Neural cell (in vitro differentiated cells): ENCODE results near the gene IQCB1. TPM values are rescaled to one million over a fixed set of nuclear protein-coding genes. Genes with fewer than 3 reads are reported as not detected.

ENCODE experiments used
- H2AFZ ChIP-seq: fragments of 200-600, 300-800 bp; sonication (generic), shearing (Covaris generic); 2 replicates; pipeline ENCODE4 v1.6.0; 2014; ENCODE audit warnings: low read depth, mild to moderate bottlenecking, antibody characterized with exemption, low read length, moderate library complexity
- H3F3A ChIP-seq: fragments of 200-600 bp; shearing (Covaris generic); 2 replicates; pipeline ENCODE4 v1.6.1; 2016; ENCODE audit warnings: mild to moderate bottlenecking, moderate library complexity, mixed read lengths, antibody characterized with exemption, low read length; ENCODE audit not compliant: insufficient read depth, poor library complexity, severe bottlenecking
- H3K27ac ChIP-seq: fragments of 200-600, 300-800 bp; sonication (generic), shearing (Covaris generic); 2 replicates; pipeline ENCODE4 v1.5.1; 2014; ENCODE audit warnings: mild to moderate bottlenecking, low read length, moderate library complexity
- H3K27me3 ChIP-seq: fragments of 300-800, 200-600 bp; sonication (generic), shearing (Covaris generic); 2 replicates; pipeline ENCODE4 v1.6.0; 2014; ENCODE audit warnings: mild to moderate bottlenecking, low read depth, low read length, moderate library complexity; ENCODE audit not compliant: insufficient read depth
- H3K36me3 ChIP-seq: fragments of 300-800, 200-600 bp; sonication (generic), shearing (Covaris generic); 2 replicates; pipeline ENCODE4 v1.5.1; 2014; ENCODE audit warnings: mild to moderate bottlenecking, antibody characterized with exemption, low read length, moderate library complexity; ENCODE audit not compliant: insufficient read depth
- H3K4me2 ChIP-seq: fragments of 300-800, 200-600 bp; sonication (generic), shearing (Covaris generic); 2 replicates; pipeline ENCODE4 v1.6.0; 2014; ENCODE audit warnings: mild to moderate bottlenecking, low read length
- H3K4me3 ChIP-seq: fragments of 300-800, 200-600 bp; sonication (generic), shearing (Covaris generic); 2 replicates; pipeline ENCODE4 v1.5.1; 2014; ENCODE audit warnings: mild to moderate bottlenecking, low read length, moderate library complexity
- H3K79me2 ChIP-seq: fragments of 200-600 bp; shearing (Covaris generic); replicated peaks from 2 replicates; pipeline ENCODE4 v1.6.0; 2014; ENCODE audit warnings: mild to moderate bottlenecking, low read length, moderate library complexity; ENCODE audit not compliant: insufficient read depth
- H3K9ac ChIP-seq: fragments of 300-800, 200-600 bp; sonication (generic), shearing (Covaris generic); 2 replicates; pipeline ENCODE4 v1.6.1; 2016; ENCODE audit warnings: mild to moderate bottlenecking, low read length, mixed read lengths
- H3K9me2 ChIP-seq: fragments of 200-600 bp; shearing (Covaris generic); 2 replicates; pipeline ENCODE4 v1.6.1; 2016; ENCODE audit warnings: mild to moderate bottlenecking, low read length, mixed read lengths; ENCODE audit not compliant: insufficient read depth
- H3K9me3 ChIP-seq: fragments of 200-600, 300-800 bp; sonication (generic), shearing (Covaris generic); 2 replicates; pipeline ENCODE4 v1.6.1; 2016; ENCODE audit warnings: mild to moderate bottlenecking, mixed run types, low read length, moderate library complexity, mixed read lengths
- H4K20me1 ChIP-seq: fragments of 200-600 bp; shearing (Covaris generic); 2 replicates; pipeline ENCODE4 v1.6.1; 2016; ENCODE audit warnings: mild to moderate bottlenecking, mixed run types; ENCODE audit not compliant: insufficient read depth
- EP300 ChIP-seq: fragments of 450-650 bp; conservative IDR thresholded peaks from 2 replicates; pipeline ENCODE4 v1.6.1; 2014; ENCODE audit warnings: antibody characterized with exemption, mild to moderate bottlenecking, moderate library complexity; ENCODE audit not compliant: poor library complexity, severe bottlenecking
- EZH2 ChIP-seq: fragments of 200-600, 300-800 bp; shearing (Covaris generic), sonication (generic); IDR thresholded peaks from 2 replicates; pipeline ENCODE4 v1.6.1; 2014; ENCODE audit warnings: antibody characterized with exemption, low read length, borderline replicate concordance, mild to moderate bottlenecking; ENCODE audit not compliant: insufficient read depth, poor library complexity, severe bottlenecking
- MXI1 ChIP-seq: fragments of 450-650 bp; conservative IDR thresholded peaks from 2 replicates; pipeline ENCODE4 v1.6.1; 2014; ENCODE audit warnings: antibody characterized with exemption, mild to moderate bottlenecking; ENCODE audit not compliant: poor library complexity, severe bottlenecking
- POLR2AphosphoS5 ChIP-seq: IDR thresholded peaks from 2 replicates; pipeline ENCODE4 v1.6.1; 2012
- RAD21 ChIP-seq: fragments of 450-650 bp; conservative IDR thresholded peaks from 2 replicates; pipeline ENCODE4 v1.6.1; 2014; ENCODE audit warnings: antibody characterized with exemption, mild to moderate bottlenecking, moderate library complexity
- REST ChIP-seq: IDR thresholded peaks from 2 replicates; pipeline ENCODE4 v1.6.1; 2012; ENCODE audit warnings: borderline replicate concordance
- SMC3 ChIP-seq: fragments of 450-650 bp; conservative IDR thresholded peaks from 2 replicates; pipeline ENCODE4 v1.6.1; 2014; ENCODE audit warnings: antibody characterized with exemption, mild to moderate bottlenecking, moderate library complexity; ENCODE audit not compliant: poor library complexity
- TAF1 ChIP-seq: IDR thresholded peaks from 2 replicates; pipeline ENCODE4 v1.6.1; 2012; ENCODE audit warnings: low read depth
- polyA plus RNA-seq: library from polyadenylated mRNA; depleted of rRNA; stranded (reverse); fragments of >200 nt; gene quantifications from 2 replicates; pipeline ENCODE4 v1.2.3, GENCODE V29; 2014
- TF ChIP-seq, protein P1 (sequence below): fragments of 450-650 bp; IDR thresholded peaks from 2 replicates; pipeline ENCODE4 v1.5.1; 2014; ENCODE audit warnings: antibody characterized with exemption, mild to moderate bottlenecking, moderate library complexity; ENCODE audit not compliant: poor library complexity, severe bottlenecking

IQCB1 gene
- polyA plus RNA-seq, 1 donor from 2014 or later = 50.2 TPM

- TF ChIP-seq, protein P1, sequence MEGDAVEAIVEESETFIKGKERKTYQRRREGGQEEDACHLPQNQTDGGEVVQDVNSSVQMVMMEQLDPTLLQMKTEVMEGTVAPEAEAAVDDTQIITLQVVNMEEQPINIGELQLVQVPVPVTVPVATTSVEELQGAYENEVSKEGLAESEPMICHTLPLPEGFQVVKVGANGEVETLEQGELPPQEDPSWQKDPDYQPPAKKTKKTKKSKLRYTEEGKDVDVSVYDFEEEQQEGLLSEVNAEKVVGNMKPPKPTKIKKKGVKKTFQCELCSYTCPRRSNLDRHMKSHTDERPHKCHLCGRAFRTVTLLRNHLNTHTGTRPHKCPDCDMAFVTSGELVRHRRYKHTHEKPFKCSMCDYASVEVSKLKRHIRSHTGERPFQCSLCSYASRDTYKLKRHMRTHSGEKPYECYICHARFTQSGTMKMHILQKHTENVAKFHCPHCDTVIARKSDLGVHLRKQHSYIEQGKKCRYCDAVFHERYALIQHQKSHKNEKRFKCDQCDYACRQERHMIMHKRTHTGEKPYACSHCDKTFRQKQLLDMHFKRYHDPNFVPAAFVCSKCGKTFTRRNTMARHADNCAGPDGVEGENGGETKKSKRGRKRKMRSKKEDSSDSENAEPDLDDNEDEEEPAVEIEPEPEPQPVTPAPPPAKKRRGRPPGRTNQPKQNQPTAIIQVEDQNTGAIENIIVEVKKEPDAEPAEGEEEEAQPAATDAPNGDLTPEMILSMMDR = no peak
- TF ChIP-seq MXI1 (no peak), RAD21 (no peak)
These were observed 13.2 kb downstream of the IQCB1 start (continued) for GRCh38 chr3:121821421-121822199.

GRCh38 chr3:121819236-121819635, 15.6 kb downstream of the IQCB1 start:
- Histone ChIP-seq H3K9me2 (no peaks in the 10 kb centered on the region), H3K9me3 (no peaks in the 10 kb centered on the region), H3K4me2 (no peak overlapping the region), H3K36me3 (no peaks in the 10 kb centered on the region), H4K20me1 (no peaks in the 10 kb centered on the region), H3K27ac (no peak overlapping the region), H3K27me3 (no peaks in the 10 kb centered on the region), H3K4me3 (no peak overlapping the region), H2AFZ (no peak overlapping the region), H3K9ac (no peak overlapping the region), H3F3A (no peaks in the 10 kb centered on the region), H3K79me2 (no peaks in the 10 kb centered on the region)
- TF ChIP-seq TAF1 (no peak), EP300 (no peak), POLR2AphosphoS5 (no peak), REST (no peak), EZH2 (no peak), SMC3 (no peak), MXI1 (no peak), RAD21 (no peak)
- TF ChIP-seq, protein P1 = no peak
